ENCODE results near the gene PHF12. TPM values are rescaled to one million over a fixed set of nuclear protein-coding genes. Genes with fewer than 3 reads are reported as not detected.

The PHF12 gene
- total and polyA plus RNA-seq, 2 of the 13 experiments (the other 11 are each of a cell fraction or from before 2014, with no cell fraction given) = 9.8 to 17.1 TPM

GRCh38 chr17:28940675-28941074 is 10.6 kb downstream of the PHF12 start:
- intact Hi-C loops (cut with micrococcal nuclease; ENCODE audit: unreplicated experiment) (no loop called here), in situ Hi-C loops (cut with HindIII; ENCODE audit: extremely low pct_ligation_motif_present, low pct_unique_long_range_greater_than_20kb) (no loop called here)
- Histone ChIP-seq H2AFZ (ENCODE audit: low read length) (no peak overlapping the region), H4K20me1 (ENCODE audit: insufficient read depth, low read length) (peaks cover 29% of the 10 kb centered on the region), H3K9me3 (ENCODE audit: low read length) (no peaks in the 10 kb centered on the region), H3K27me3 (ENCODE audit: control insufficient read depth in 1 of 2, insufficient read depth in 2 of 2, low read length in 2 of 2) (no peaks in the 10 kb centered on the region), H3K27ac (ENCODE audit: extremely low read length, insufficient read depth, low read length) (no peak overlapping the region), H3K9ac (ENCODE audit: insufficient read depth, low read depth, low read length) (no peak overlapping the region), H3K36me3 (replicated peaks in 1 of 2; ENCODE audit: control insufficient read depth in 1 of 2, insufficient read depth in 2 of 2, low read length in 2 of 2) (peaks cover 6 to 18% of the 10 kb centered on the region in 2 experiments; a peak in 4 of 5 replicates), H3K4me2 (ENCODE audit: low read depth, low read length) (no peak overlapping the region), H3K79me2 (ENCODE audit: insufficient read depth, low read length) (peaks cover 96% of the 10 kb centered on the region), H3K4me3 (replicated peaks in 1 of 3; ENCODE audit: insufficient read depth in 1 of 3, low read depth in 2 of 3, low read length in 3 of 3) (no peak overlapping the region), H3K4me1 (ENCODE audit: insufficient read depth, low read length) (peaks cover 59% of the 10 kb centered on the region)
- no peak for TF ChIP-seq PITX1 (CRISPR knock-in tag; IDR thresholded peaks at IDR 0.05)
- no peak for TF ChIP-seq CHD2 (IDR thresholded peaks at IDR 0.05; ENCODE audit: low read depth, low read length)
- no peak for TF ChIP-seq ZNF570 (CRISPR knock-in tag; IDR thresholded peaks at IDR 0.05; ENCODE audit: borderline replicate concordance)
- no peak for TF ChIP-seq NFE2L2 (IDR thresholded peaks at IDR 0.05; ENCODE audit: low read length)
- TF ChIP-seq, protein P1, sequence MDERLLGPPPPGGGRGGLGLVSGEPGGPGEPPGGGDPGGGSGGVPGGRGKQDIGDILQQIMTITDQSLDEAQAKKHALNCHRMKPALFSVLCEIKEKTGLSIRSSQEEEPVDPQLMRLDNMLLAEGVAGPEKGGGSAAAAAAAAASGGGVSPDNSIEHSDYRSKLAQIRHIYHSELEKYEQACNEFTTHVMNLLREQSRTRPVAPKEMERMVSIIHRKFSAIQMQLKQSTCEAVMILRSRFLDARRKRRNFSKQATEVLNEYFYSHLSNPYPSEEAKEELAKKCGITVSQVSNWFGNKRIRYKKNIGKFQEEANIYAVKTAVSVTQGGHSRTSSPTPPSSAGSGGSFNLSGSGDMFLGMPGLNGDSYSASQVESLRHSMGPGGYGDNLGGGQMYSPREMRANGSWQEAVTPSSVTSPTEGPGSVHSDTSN (CRISPR knock-in tag; IDR thresholded peaks at IDR 0.05) = no peak
- no peak for TF ChIP-seq PRDM10 (CRISPR knock-in tag; IDR thresholded peaks at IDR 0.05; ENCODE audit: low read depth)
- TF ChIP-seq, protein P2, sequence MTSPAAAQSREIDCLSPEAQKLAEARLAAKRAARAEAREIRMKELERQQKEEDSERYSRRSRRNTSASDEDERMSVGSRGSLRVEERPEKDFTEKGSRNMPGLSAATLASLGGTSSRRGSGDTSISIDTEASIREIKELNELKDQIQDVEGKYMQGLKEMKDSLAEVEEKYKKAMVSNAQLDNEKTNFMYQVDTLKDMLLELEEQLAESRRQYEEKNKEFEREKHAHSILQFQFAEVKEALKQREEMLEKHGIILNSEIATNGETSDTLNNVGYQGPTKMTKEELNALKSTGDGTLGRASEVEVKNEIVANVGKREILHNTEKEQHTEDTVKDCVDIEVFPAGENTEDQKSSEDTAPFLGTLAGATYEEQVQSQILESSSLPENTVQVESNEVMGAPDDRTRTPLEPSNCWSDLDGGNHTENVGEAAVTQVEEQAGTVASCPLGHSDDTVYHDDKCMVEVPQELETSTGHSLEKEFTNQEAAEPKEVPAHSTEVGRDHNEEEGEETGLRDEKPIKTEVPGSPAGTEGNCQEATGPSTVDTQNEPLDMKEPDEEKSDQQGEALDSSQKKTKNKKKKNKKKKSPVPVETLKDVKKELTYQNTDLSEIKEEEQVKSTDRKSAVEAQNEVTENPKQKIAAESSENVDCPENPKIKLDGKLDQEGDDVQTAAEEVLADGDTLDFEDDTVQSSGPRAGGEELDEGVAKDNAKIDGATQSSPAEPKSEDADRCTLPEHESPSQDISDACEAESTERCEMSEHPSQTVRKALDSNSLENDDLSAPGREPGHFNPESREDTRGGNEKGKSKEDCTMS (CRISPR knock-in tag; conservative IDR thresholded peaks at IDR 0.05) = no peak
- TF ChIP-seq RAD21 (CRISPR knock-in tag; IDR thresholded peaks at IDR 0.05) = no peak
- TF ChIP-seq ZNF510 (CRISPR knock-in tag; IDR thresholded peaks at IDR 0.05; ENCODE audit: low read depth) = no peak
- no peak for TF ChIP-seq ZNF607 (CRISPR knock-in tag; IDR thresholded peaks at IDR 0.05; ENCODE audit: borderline replicate concordance)
- TF ChIP-seq ZNF350 (CRISPR knock-in tag; IDR thresholded peaks at IDR 0.05; ENCODE audit: borderline replicate concordance, low read depth) = no peak
- TF ChIP-seq ZNF484 (CRISPR knock-in tag; IDR thresholded peaks at IDR 0.05; ENCODE audit: borderline replicate concordance, low read depth) = no peak
- no peak for DNase-seq (ENCODE audit: low spot score)
- FAIRE-seq = no peak
- WGBS (ENCODE audit: low lambda C conversion rate) = 92% methylated on average over 3 of the region's 3 CpGs
- BruUV-seq (replicated peaks) = no TSS peak
- ATAC-seq = no peak
- POLR2A ChIA-PET = interaction anchor here (0.9 kb wide), 1 partner anchor 9 kb away, joined by 3 read pairs; no protein-coding TSS in a partner anchor
- CTCF ChIA-PET (ENCODE audit: low intra/inter-chr PET ratio, low total read pairs) = no interaction called here
